A673 (cell line): ENCODE results near the gene MYO7A. TPM values are rescaled to one million over a fixed set of nuclear protein-coding genes. Genes with fewer than 3 reads are reported as not detected.

Experiments
- BruUV-seq: library from RNA; stranded (reverse); fragments of 400-500 nt; replicated peaks from 2 replicates; lab custom pipeline; 2021; lab: Mats Ljungman, UMichigan
- CTCF ChIA-PET: fragments of 300-600 bp; sonication (Branson Sonifier 250); formaldehyde crosslinking; loops from one replicate; lab custom pipeline; 2022; ENCODE audit warnings: antibody characterized with exemption; lab: Charles Lee
- POLR2A ChIA-PET: fragments of 300-600 bp; sonication (Branson Sonifier 250); formaldehyde crosslinking; loops from one replicate; lab custom pipeline; 2022; ENCODE audit warnings: antibody characterized with exemption; ENCODE audit not compliant: low non-redundant PET; lab: Charles Lee
- DNase-seq: peaks from one replicate; pipeline ENCODE4 v3.0.0-alpha.2; 2015; ENCODE audit warnings: low spot score
- H3K27ac ChIP-seq: fragments of 200-600 bp; sonication (generic); 2 replicates; pipeline ENCODE4 v1.5.1; 2016; ENCODE audit warnings: mixed run types, low read depth, mild to moderate bottlenecking, mixed read lengths, antibody characterized with exemption, low read length; ENCODE audit not compliant: poor library complexity, severe bottlenecking
- H3K27me3 ChIP-seq: fragments of 200-600 bp; sonication (generic); replicated peaks from 2 replicates; pipeline ENCODE4 v1.6.1; 2017; ENCODE audit warnings: mixed run types, low read depth, mild to moderate bottlenecking, mixed read lengths, antibody characterized with exemption, low read length; ENCODE audit not compliant: insufficient read depth, poor library complexity
- H3K36me3 ChIP-seq: fragments of 200-600 bp; sonication (generic); 2 replicates; pipeline ENCODE4 v1.6.1; 2016; ENCODE audit warnings: mixed run types, mild to moderate bottlenecking, mixed read lengths, antibody characterized with exemption, low read length; ENCODE audit not compliant: insufficient read depth, poor library complexity, severe bottlenecking
- H3K4me1 ChIP-seq: fragments of 200-600 bp; sonication (generic); 2 replicates; pipeline ENCODE4 v1.6.1; 2017; ENCODE audit warnings: mixed run types, mild to moderate bottlenecking, mixed read lengths, antibody characterized with exemption, low read length; ENCODE audit not compliant: insufficient read depth, poor library complexity, severe bottlenecking
- H3K4me3 ChIP-seq: fragments of 200-600 bp; sonication (generic); 2 replicates; pipeline ENCODE4 v1.5.1; 2016; ENCODE audit warnings: low read depth, mixed run types, mild to moderate bottlenecking, mixed read lengths, low read length; ENCODE audit not compliant: poor library complexity, severe bottlenecking
- H3K9me3 ChIP-seq: fragments of 200-600 bp; sonication (generic); 2 replicates; pipeline ENCODE4 v1.6.1; 2016; ENCODE audit warnings: mixed run types, low read depth, mild to moderate bottlenecking, mixed read lengths, antibody characterized with exemption, low read length; ENCODE audit not compliant: poor library complexity, severe bottlenecking
- CTCF ChIP-seq: fragments of 300-800, 200-600 bp; sonication (generic); conservative IDR thresholded peaks from 2 replicates; pipeline ENCODE4 v1.5.1; 2017; ENCODE audit warnings: low read depth, mild to moderate bottlenecking, antibody characterized with exemption, low read length, moderate library complexity, mixed read lengths
- EZH2 ChIP-seq: fragments of 200-600 bp; sonication (generic); IDR thresholded peaks from 2 replicates; pipeline ENCODE4 v1.6.1; 2017; ENCODE audit warnings: borderline replicate concordance, low read depth, mild to moderate bottlenecking, mixed read lengths, antibody characterized with exemption, low read length; ENCODE audit not compliant: poor library complexity, severe bottlenecking
- intact Hi-C: fragments of 100-400 bp; cut with micrococcal nuclease; formaldehyde crosslinking; loops from one replicate; pipeline ENCODE4 v1.10.0; 2022; ENCODE audit not compliant: unreplicated experiment
- total RNA-seq: library from RNA; stranded (reverse); gene quantifications from 2 replicates; pipeline ENCODE4 v1.2.3, GENCODE V29; 2021

Gene MYO7A
- total RNA-seq, 1 experiment from 2014 or later, result not detected

GRCh38 chr11:77167111-77167626, 39.1 kb downstream of the MYO7A start:
- Histone ChIP-seq H3K36me3 (no peaks in the 10 kb centered on the region), H3K27ac (no peak overlapping the region), H3K4me3 (no peak overlapping the region), H3K4me1 (no peaks in the 10 kb centered on the region), H3K27me3 (no peaks in the 10 kb centered on the region), H3K9me3 (no peaks in the 10 kb centered on the region)
- DNase-seq, result no peak
- BruUV-seq, result no TSS peak
- TF ChIP-seq EZH2, result no peak
- no peak for TF ChIP-seq CTCF
- intact Hi-C loops, result no loop called here
- CTCF ChIA-PET, result no interaction called here
- POLR2A ChIA-PET, result no interaction called here

GRCh38 chr11:77167791-77168190, 39.7 kb downstream of the MYO7A start:
- Histone ChIP-seq H3K9me3 (no peaks in the 10 kb centered on the region), H3K27ac (no peak overlapping the region), H3K4me1 (no peaks in the 10 kb centered on the region), H3K4me3 (no peak overlapping the region), H3K27me3 (no peaks in the 10 kb centered on the region), H3K36me3 (no peaks in the 10 kb centered on the region)
- ChIA-PET CTCF (no interaction called here), POLR2A (no interaction called here)
- TF ChIP-seq EZH2 (no peak), CTCF (no peak)
- BruUV-seq, result no TSS peak
- intact Hi-C loops, result no loop called here
- no peak for DNase-seq

GRCh38 chr11:77170107-77170506, 42.1 kb downstream of the MYO7A start:
- H3K36me3 ChIP-seq, result no peaks in the 10 kb centered on the region
- no peak for DNase-seq
- no peak overlapping the region for H3K27ac ChIP-seq
- POLR2A ChIA-PET, result no interaction called here
- intact Hi-C loops, result no loop called here
- no peaks in the 10 kb centered on the region for H3K9me3 ChIP-seq
- no TSS peak for BruUV-seq
- TF ChIP-seq CTCF, result no peak
- H3K27me3 ChIP-seq, result no peaks in the 10 kb centered on the region
- no peaks in the 10 kb centered on the region for H3K4me1 ChIP-seq
- H3K4me3 ChIP-seq, result no peak overlapping the region
- CTCF ChIA-PET, result interaction anchor here (1.4 kb wide), 1 partner anchor 18 kb away, joined by 3 read pairs; no protein-coding TSS in a partner anchor
